ENCODE data around the gene HS3ST4. TPM values are rescaled to one million over a fixed set of nuclear protein-coding genes. Genes with fewer than 3 reads are reported as not detected.

The HS3ST4 gene
- total and polyA plus RNA-seq, 2 of the 4 experiments (the other 2 are of a cell fraction): not detected

GRCh38 chr16:25896411-25896810 lies 204.7 kb downstream of the HS3ST4 start:
- intact Hi-C loops (cut with micrococcal nuclease): no loop called here
- H3K4me1 ChIP-seq (ENCODE audit: control insufficient read depth, insufficient read depth, low read length): no peaks in the 10 kb centered on the region
- H4K20me1 ChIP-seq (ENCODE audit: insufficient read depth, low read length): no peaks in the 10 kb centered on the region
- H2BK20ac ChIP-seq (ENCODE audit: low read depth, low read length): no peak overlapping the region
- H3K56ac ChIP-seq (ENCODE audit: extremely low read depth, insufficient read depth, low read length): no peak overlapping the region
- ChIA-PET POLR2A (ENCODE audit: unreplicated experiment) (no interaction called here), CTCF (no interaction called here)
- no peaks in the 10 kb centered on the region for H3K36me3 ChIP-seq (ENCODE audit: control insufficient read depth, insufficient read depth, low read length)
- H2BK15ac ChIP-seq (ENCODE audit: low read depth, low read length): no peak overlapping the region
- ATAC-seq (ENCODE audit: low read depth) (no peak), DNase-seq (no peak)
- H3K4ac ChIP-seq (ENCODE audit: low read depth, low read length): no peak overlapping the region
- no peaks in the 10 kb centered on the region for H3K9me1 ChIP-seq (ENCODE audit: insufficient read depth, low read length)
- peaks cover 11% of the 10 kb centered on the region for H3K9me3 ChIP-seq (ENCODE audit: control insufficient read depth, insufficient read depth, low read length)
- H4K8ac ChIP-seq (ENCODE audit: low read depth in 2 of 2, low read length in 2 of 2): no peak overlapping the region
- dilution Hi-C loops (cut with HindIII; ENCODE audit: low sequenced_read_pairs, unreplicated experiment): no loop called here
- H3K4me3 ChIP-seq (ENCODE audit: insufficient read depth, low read depth, low read length): no peak overlapping the region
- no peak overlapping the region for H3K27ac ChIP-seq (ENCODE audit: insufficient read depth, low read length)
- H3K27me3 ChIP-seq (ENCODE audit: control insufficient read depth, insufficient read depth, low read length): no peaks in the 10 kb centered on the region
- BruUV-seq (replicated peaks): no TSS peak
- TF ChIP-seq CTCF (conservative IDR thresholded peaks at IDR 0.05; ENCODE audit: low read depth, low read length): no peak
- TF ChIP-seq POLR2A (IDR thresholded peaks at IDR 0.05; ENCODE audit: low read depth, low read length): no peak
- TF ChIP-seq ELK1 (IDR thresholded peaks at IDR 0.05; ENCODE audit: borderline replicate concordance, low read depth, low read length): no peak
- TF ChIP-seq USF2 (IDR thresholded peaks at IDR 0.05; ENCODE audit: low read depth, low read length): no peak
- TF ChIP-seq FOS (IDR thresholded peaks at IDR 0.05; ENCODE audit: low read depth, low read length): no peak
- in situ Hi-C loops (cut with MboI; ENCODE audit: low sequenced_read_pairs): no loop called here
- no peak overlapping the region for H3K18ac ChIP-seq (ENCODE audit: low read depth, low read length)
- H3K4me2 ChIP-seq (ENCODE audit: low read depth, low read length): no peak overlapping the region
- no peak overlapping the region for H3K9ac ChIP-seq (ENCODE audit: low read depth, low read length)
- no peak overlapping the region for H2BK5ac ChIP-seq (ENCODE audit: low read depth, low read length, poor library complexity, severe bottlenecking)
- no peaks in the 10 kb centered on the region for H3K79me1 ChIP-seq (ENCODE audit: low read depth in 1 of 2, low read length in 2 of 2)
- H3K14ac ChIP-seq (replicated peaks; ENCODE audit: low read depth, low read length): no peak overlapping the region
- H3K23ac ChIP-seq (ENCODE audit: low read depth, low read length): no peak overlapping the region
- H2BK120ac ChIP-seq (ENCODE audit: low read depth, low read length): no peak overlapping the region
- no peak overlapping the region for H4K91ac ChIP-seq (ENCODE audit: insufficient read depth, low read depth, low read length)
- no peak overlapping the region for H2AFZ ChIP-seq (replicated peaks; ENCODE audit: low read length, poor library complexity)
- WGBS, 2 experiments (ENCODE audit: extremely low coverage in 2 of 2, insufficient read length in 1 of 2): no CpG with 5 or more reads among the region's 5 CpGs
- H2AK5ac ChIP-seq (ENCODE audit: low read depth, low read length): no peak overlapping the region
- no peak overlapping the region for H4K5ac ChIP-seq (ENCODE audit: low read depth, low read length)
- H2AK9ac ChIP-seq (replicated peaks; ENCODE audit: low read depth, low read length, poor library complexity): no peak overlapping the region

Measured in IMR-90 (cell line).